ENCODE results near the gene LYVE1.

LYVE1 gene

GRCh38 chr11:10528121-10528520 lies 40.3 kb downstream of the LYVE1 start:
- TF ChIP-seq CTCF (IDR thresholded peaks at IDR 0.05; ENCODE audit: control extremely low read depth, extremely low read depth, low read depth, missing control alignments), result no peak
- no peak for DNase-seq (ENCODE audit: extremely low spot score)
- CTCF ChIA-PET, result interaction anchor here (1.2 to 2.4 kb wide), 3 partner anchors 12 to 115 kb away, joined by 3 to 17 read pairs (median 4); partner anchors contain the start of gene RNF141
- POLR2A ChIA-PET, result no interaction called here

- TF ChIP-seq CTCF (IDR thresholded peaks at IDR 0.05; ENCODE audit: control extremely low read depth, extremely low read depth, low read depth, missing control alignments), result no peak
- ChIA-PET POLR2A (no interaction called here), CTCF (interaction anchor here (1.2 to 2.4 kb wide), 3 partner anchors 11 to 114 kb away, joined by 3 to 17 read pairs (median 4); partner anchors contain the start of gene RNF141)
- DNase-seq (ENCODE audit: extremely low spot score), result peak; percentile 55
Observed at GRCh38 chr11:10526974-10527918, 41.2 kb downstream of the LYVE1 start.

GRCh38 chr11:10524471-10524870 lies 44.0 kb downstream of the LYVE1 start:
- ChIA-PET POLR2A (no interaction called here), CTCF (no interaction called here)
- no peak for TF ChIP-seq CTCF (IDR thresholded peaks at IDR 0.05; ENCODE audit: control extremely low read depth, extremely low read depth, low read depth, missing control alignments)
- no peak for DNase-seq (ENCODE audit: extremely low spot score)

GRCh38 chr11:10522921-10523320 lies 45.5 kb downstream of the LYVE1 start:
- DNase-seq (ENCODE audit: extremely low spot score), result no peak
- CTCF ChIA-PET, result interaction anchor here (1.2 to 1.4 kb wide), 2 partner anchors 15 to 18 kb away, joined by 4 to 5 read pairs; partner anchors contain the start of gene RNF141
- POLR2A ChIA-PET, result no interaction called here
- TF ChIP-seq CTCF (IDR thresholded peaks at IDR 0.05; ENCODE audit: control extremely low read depth, extremely low read depth, low read depth, missing control alignments), result no peak

GRCh38 chr11:10522276-10522675 lies 46.2 kb downstream of the LYVE1 start:
- TF ChIP-seq CTCF (IDR thresholded peaks at IDR 0.05; ENCODE audit: control extremely low read depth, extremely low read depth, low read depth, missing control alignments), result no peak
- no peak for DNase-seq (ENCODE audit: extremely low spot score)
- ChIA-PET POLR2A (no interaction called here), CTCF (no interaction called here)

GRCh38 chr11:10520562-10520961 lies 47.9 kb downstream of the LYVE1 start:
- POLR2A ChIA-PET, result interaction anchor here (0.6 kb wide), 1 partner anchor 289 kb away, joined by 3 read pairs; no protein-coding TSS in a partner anchor
- no peak for TF ChIP-seq CTCF (IDR thresholded peaks at IDR 0.05; ENCODE audit: control extremely low read depth, extremely low read depth, low read depth, missing control alignments)
- no peak for DNase-seq (ENCODE audit: extremely low spot score)
- CTCF ChIA-PET, result interaction anchor here (0.7 to 2.5 kb wide), 13 partner anchors 8 to 216 kb away, joined by 3 to 17 read pairs (median 4); partner anchors contain the start of gene RNF141
